GM19043 (cell line): Measurements from ENCODE around the gene ABHD15.

ENCODE experiments used
- ATAC-seq: cut with Tn5 transposase; IDR thresholded peaks from one replicate; pipeline ENCODE4 v1.9.1; 2021; ENCODE audit warnings: low read depth; ENCODE audit not compliant: unreplicated experiment

The ABHD15 gene, protein sequence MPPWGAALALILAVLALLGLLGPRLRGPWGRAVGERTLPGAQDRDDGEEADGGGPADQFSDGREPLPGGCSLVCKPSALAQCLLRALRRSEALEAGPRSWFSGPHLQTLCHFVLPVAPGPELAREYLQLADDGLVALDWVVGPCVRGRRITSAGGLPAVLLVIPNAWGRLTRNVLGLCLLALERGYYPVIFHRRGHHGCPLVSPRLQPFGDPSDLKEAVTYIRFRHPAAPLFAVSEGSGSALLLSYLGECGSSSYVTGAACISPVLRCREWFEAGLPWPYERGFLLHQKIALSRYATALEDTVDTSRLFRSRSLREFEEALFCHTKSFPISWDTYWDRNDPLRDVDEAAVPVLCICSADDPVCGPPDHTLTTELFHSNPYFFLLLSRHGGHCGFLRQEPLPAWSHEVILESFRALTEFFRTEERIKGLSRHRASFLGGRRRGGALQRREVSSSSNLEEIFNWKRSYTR

DNA sequence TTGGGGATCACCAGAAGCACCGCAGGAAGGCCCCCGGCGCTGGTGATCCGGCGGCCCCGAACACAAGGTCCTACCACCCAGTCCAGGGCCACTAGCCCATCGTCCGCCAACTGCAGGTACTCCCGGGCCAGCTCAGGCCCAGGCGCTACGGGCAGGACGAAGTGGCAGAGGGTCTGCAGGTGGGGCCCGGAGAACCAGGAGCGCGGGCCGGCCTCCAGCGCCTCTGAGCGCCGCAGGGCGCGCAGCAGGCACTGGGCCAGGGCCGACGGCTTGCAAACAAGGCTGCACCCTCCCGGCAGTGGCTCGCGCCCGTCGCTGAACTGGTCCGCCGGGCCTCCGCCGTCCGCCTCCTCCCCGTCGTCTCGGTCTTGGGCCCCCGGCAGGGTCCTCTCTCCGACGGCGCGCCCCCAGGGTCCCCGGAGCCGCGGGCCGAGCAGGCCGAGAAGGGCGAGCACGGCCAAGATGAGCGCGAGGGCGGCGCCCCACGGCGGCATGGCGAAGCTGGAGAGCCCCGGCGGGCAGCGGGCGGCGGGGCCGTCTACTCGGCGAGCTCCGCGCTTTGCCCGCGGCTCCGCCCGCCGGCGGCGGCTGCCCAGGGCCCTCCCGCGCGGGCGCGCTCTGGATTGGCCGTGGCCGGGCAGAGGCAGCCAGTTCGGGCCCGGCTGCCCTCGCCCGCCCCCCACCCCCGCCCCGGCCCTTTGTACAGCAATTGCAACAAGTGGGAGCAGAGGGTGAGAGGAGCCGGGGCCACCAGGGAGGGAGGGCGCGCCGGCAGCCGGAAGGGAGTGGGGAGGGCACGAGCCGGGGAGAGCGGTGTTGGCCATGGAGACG, at the start of gene ABHD15:
Gene ABHD15 (minus strand): TSS at position 565 of the 831 bp plus-strand sequence. CDS start 71 bp downstream, at position 494.
- no peak for ATAC-seq

DNA sequence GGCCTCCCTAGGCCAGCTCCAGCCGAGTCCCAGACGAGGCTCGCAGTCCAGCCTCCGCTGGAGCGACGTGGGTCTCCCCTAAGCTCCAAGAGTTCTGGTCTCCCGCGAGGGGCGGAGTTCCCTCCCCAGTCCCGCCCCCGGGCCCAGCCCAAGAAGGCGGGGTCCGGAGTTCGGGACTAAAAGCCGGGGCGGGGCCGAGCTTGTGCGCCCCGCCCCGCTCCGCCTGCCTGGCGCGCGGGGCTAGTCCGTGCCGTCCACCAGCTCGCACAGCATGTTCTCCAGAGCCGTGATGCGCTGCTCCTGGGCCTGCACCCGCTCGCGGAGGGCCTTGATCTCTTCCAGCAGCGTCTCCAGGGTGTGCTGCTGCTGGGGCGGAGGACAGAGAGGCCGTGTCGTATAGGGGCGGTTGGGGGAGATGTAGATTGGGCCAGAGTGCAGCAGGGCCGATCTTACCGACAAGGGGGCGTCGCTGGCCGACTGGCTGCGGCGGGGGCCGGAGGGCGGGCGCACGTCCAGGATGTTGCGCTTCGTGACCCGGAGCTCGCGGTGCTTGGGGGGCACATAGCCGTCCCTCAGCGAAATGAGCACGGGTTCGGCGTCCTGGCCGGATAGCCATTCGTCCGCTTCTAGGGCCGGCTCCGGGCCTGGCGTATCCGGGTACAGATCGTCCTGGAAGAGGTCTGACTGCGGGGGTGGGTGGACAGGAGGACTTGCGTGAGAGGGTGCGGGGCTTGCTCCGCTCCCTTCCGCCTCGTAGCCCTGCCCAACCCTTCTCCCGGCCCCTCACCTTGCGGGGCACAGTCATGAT, 48.9 kb upstream of the ABHD15 start:
- ATAC-seq = no peak

DNA sequence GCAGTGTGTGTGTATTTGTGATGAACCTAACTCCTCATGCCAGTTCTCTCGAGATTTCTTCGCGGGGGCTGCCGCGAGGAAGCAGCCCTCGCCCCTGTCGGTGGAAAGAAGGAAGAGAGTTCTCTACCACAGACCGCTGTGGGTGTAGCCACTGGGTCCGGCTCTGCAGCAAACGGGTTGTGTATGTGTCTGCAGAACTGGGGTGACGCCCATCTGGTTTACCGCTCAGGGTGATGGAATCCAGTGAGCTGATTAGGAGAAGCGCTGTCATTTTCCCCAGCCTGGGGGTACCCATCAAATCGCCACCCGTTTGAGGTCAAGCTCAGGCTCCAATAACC, 48.2 kb upstream of the ABHD15 start:
- no peak for ATAC-seq

DNA sequence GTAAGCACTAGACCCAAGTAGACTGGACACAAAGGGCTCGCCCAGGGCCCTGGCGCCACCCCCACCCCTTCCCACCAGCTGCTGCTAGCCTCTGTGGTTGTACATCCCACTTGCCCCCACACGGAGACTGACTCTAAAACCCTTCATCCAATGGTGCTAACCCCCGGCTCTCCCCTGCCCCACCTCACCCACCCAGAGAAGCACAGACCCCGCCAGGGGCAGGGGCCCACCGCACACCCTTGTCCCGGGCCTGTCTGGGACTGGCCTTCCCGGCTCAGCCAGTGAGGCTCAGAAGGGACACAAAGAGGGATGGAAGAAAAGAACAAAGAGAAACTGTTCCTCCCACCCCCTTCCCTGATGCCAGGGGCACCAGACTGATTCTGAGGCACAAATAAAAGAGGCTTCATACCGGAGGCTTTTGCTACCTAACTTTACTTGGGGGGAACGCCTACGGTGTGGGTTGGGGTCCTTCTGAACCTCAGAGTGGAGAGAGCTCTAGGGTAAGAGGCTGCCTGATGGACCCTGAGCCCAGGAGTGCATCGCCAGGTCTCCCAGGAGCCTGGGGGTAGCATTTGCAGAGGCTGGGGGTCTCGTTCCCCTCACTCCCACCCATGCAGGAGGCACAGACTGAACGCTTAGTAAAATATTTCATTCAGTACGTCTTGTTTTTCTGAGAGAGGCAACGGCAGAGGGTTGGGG, 47.7 kb upstream of the ABHD15 start:
- no peak for ATAC-seq

DNA sequence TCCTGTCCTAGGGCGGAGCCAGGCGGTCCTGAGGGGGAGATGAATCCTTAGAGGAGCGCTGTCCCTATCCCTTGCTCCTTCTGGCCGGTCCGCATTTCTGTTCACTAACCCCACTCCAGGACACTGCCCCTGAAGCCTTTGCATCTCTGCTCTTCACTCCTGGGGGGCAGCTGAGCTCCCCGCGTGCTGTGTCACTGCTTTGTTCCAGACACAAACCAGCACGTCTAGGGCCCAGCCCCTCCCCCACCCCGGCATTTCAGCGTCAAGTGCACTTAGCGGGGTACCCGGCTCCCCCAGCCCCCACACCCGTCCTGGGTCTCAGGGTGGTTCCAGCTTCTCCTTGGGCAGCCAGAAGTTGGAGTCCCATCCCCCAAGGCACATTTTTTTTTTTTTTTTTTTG, 47.0 kb upstream of the ABHD15 start:
- no peak for ATAC-seq

DNA sequence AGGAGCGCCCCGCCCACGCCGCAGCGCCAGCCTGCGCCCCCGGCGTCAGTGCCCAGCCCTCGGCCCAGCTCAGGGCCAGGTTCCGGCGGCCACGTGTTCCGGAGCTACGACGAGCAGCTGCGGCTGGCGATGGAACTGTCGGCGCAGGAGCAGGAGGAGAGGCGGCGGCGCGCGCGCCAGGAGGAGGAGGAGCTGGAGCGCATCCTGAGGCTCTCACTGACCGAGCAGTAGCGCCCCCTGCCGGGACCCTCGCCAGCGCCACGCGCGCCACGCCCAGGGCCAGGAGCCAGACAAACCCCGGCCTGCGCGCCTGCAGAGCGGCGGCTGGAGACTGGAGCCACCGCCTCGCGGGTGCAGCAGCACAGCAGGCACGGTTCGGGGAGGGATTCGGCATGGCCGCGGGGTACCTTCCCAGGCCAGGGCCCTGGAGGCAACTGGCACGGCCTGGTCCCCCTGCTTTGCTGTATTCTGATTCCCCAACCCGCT, 46.6 kb upstream of the ABHD15 start:
- ATAC-seq = no peak

DNA sequence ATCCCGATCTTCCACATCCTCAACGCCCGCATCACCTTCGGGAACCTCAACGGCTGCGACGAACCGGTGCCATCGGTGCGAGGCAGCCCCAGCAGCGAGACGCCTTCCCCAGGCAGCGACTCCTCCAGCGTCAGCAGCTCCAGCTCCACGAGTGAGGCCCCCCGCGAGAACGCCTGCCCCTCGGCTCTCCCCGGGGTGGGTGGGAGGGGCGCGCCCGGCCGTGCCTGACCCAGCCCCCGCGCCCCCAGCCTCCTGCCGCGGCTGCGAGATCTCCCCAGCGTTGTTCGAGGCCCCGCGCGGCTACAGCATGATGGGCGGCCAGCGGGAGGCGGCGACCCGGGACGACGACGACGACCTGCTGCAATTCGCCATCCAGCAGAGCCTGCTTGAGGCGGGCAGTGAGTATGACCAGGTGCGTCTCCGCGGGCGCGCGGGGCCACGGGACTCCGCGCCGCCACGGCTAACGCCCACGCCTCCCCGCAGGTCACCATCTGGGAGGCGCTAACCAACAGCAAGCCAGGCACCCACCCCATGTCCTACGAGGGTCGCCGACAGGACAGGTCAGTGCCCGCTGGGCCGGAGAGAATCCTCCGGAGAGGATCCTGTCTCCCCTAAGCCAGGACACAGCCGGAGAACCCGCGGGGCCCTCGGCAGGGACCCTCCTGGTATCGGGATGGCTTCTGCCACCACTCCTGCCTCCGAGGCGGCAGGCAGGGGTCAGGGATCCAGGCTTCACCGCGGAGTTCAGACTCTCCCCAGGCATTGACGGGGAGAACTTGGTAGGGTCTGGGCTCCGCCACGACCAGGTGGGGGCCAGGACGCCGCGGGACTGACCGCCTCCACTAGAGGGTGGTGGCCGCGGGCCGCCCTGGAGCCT, 45.8 kb upstream of the ABHD15 start:
- ATAC-seq = no peak

DNA sequence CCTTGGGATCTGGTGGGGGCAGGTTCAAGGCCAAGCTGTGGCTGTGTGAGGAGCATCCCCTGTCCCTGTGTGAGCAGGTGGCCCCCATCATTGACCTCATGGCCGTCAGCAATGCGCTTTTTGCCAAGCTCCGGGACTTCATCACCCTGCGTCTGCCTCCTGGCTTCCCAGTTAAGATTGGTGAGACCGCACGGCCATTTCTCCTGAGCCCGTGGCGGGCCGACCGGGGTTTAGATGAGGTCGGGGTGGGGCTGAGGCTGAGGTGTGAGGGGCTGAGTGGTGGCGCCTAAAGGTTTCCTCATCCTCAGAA, 45.2 kb upstream of the ABHD15 start:
- ATAC-seq = no peak

DNA sequence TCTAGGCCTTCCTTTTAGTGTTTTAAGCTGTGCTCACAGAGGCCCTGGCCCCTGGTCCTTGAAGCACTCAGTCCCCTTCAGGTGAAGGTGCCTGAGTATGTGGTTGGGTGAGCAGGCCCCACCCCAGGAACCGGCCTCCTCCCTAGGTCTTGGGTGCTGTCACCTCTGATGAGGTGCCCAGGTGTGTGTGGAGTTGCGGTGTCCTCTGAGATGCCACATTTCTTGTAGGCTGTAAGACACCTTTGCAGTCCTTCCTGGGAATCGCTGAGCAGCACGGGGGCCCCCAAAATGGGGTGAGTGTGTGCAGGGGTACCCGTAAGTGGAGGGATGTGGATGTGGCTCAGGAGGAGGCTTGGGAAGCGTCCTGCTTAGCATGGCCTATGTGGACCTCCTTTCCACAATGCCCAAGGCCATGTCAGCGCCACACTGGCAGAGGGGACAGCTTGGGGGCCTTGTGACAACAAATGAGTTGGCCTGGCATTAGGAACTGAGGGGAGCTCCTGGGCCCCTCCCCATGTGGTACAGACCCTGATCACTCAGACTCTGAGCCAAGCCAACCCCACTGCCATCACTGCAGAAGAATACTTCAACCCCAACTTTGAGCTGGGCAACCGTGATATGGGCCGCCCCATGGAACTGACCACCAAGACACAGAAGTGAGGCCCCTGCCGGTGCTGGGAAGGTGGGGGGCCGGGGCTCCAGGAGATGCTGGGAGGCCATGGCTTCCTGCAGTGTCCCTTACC, 44.7 kb upstream of the ABHD15 start:
- ATAC-seq = no peak

DNA sequence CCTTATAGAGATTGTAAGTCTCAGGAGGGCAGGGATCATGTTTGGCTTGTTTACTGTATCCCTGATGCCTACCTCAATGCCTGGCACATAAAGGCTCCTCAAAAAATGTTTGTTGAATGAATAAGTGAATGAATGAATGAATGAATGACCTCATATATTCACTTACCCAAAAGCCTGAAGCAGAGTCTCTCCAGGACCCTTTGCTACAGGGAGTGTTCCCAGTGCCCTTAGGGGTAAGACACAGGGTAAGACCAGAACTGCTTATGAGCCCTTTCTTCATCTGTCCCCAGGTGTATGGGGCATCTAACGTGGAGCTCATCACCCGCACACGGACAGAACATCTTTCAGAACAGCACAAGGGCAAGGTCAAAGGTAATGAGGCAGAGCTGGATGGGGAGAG, 43.6 kb upstream of the ABHD15 start:
- no peak for ATAC-seq

DNA sequence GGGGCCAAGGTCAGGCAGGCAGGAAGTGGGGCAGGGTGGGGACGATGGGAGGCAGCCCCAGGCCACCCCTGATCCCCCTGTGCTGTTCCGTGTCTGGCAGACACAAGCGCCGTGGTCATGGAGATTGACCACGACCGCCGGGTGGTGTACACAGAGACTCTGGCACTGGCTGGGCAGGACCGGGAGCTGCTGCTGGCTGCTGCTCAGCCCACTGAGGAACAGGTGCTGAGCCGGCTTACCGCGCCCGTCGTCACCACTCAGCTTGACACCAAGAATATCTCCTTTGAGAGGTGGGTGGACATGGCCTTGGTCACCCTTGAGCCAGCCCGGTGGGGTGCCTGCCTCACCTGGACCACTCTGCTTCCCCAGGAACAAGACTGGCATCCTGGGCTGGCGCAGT, 42.1 kb upstream of the ABHD15 start:
- no peak for ATAC-seq

DNA sequence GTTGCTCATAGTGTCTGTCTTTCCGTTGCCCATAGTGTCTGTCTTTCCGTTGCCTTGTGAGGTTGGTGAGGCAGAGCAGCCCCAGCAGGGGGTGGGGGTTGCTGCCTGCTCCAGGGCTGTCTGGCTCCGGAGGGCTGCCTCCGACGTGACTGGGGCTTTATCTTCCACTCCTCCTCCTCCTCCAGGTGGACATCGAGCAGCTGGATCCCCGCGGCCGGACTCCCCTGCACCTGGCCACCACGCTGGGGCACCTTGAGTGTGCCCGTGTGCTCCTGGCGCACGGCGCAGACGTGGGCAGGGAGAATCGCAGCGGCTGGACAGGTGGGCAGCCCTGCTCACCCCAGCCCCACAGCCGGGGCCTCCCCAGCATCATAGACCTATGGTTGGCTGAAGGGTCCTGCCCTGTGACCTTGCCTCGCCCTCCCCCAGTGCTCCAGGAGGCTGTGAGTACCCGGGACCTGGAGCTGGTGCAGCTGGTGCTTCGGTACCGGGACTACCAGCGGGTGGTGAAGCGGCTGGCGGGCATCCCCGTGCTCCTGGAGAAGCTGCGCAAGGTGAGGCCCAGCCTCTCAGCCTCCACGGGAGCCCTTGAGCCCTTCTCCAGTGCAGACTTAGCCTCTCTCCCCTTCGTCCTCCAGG, 40.8 kb upstream of the ABHD15 start:
- ATAC-seq = no peak

DNA sequence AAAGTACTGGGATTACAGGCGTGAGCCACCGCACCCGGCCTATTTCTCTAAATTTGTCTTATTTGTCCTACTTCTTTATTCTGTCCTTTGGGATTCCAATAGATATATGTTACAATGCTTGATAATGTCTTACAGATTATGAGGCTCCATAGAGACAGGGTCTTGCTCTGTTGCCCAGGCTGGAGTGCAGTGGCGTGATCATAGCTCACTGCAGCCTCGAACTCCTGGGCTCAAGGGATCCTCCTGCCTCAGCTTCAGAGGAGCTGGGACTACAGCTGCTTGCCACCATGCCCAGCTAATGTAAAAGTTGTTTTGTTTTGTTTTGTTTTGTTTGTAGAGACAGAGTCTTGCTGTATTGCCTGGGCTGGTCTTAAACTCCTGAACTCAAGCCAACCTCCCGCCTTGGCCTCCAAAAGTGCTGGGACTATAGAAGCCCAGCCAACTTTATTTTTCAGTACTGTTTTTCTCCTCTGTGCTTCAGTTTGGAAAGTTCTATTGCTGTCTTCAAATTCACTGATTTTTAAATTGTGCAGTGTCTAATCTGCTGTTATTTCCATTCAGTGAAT, 36.4 kb upstream of the ABHD15 start:
- no peak for ATAC-seq

DNA sequence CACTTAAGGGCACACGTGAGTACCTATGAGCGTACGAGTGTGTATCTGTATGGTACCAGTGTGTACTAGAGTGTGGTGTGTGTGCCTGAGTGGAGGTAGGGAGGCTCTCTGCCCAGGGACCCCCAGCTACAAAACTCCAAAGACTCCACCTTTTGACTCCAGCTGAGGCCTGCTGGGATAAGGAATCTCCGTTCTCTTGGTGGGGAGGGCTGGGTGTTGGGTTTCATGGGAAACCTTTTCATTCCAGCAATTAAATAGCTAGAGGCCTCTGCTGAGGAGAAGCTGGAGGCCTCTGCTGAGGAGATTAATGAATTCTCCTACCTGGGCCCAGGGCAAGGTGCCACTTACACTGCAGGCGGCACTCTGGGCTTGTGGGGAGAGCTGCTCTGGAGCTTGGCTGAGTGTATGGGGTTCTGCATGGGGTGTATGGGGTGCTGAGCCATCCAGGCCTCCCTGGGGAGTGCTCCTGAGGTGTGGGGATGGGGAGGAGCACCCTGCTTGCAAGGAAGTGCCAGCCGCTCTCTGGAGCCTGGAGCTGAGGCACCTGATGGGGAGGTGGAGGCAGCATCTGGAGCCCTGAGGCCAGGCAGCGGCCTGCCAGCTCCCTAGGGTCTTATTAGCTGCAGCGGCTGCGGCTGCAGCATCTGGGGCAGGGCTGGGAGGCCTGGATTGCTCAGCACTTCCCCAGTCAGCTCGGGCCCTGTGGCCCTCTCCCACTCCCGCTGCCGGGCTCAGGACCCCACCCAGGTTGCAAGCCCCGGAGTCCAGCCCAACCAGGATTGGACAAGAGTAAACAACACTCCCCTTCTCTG, 30.7 kb upstream of the ABHD15 start:
- ATAC-seq = no peak

DNA sequence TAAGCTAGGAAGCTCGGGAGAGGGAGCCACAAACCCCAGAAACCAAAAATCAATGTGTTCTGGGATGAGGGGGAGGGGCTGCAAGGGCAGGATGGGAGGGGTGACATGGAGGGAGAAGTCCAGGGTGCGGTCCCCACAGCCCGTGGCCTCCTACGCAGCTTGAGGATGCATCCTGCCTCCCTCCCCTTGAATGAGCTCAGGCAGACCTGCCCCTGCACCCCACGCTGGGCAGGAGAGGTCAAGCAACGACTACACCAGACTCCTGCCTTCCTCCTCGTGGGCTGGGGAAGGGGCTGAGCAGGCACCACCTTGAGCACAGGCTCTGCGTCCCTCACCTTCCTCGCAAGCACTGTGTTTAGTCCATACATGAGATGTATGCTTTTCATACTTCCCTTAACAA, 30.0 kb upstream of the ABHD15 start:
- no peak for ATAC-seq

DNA sequence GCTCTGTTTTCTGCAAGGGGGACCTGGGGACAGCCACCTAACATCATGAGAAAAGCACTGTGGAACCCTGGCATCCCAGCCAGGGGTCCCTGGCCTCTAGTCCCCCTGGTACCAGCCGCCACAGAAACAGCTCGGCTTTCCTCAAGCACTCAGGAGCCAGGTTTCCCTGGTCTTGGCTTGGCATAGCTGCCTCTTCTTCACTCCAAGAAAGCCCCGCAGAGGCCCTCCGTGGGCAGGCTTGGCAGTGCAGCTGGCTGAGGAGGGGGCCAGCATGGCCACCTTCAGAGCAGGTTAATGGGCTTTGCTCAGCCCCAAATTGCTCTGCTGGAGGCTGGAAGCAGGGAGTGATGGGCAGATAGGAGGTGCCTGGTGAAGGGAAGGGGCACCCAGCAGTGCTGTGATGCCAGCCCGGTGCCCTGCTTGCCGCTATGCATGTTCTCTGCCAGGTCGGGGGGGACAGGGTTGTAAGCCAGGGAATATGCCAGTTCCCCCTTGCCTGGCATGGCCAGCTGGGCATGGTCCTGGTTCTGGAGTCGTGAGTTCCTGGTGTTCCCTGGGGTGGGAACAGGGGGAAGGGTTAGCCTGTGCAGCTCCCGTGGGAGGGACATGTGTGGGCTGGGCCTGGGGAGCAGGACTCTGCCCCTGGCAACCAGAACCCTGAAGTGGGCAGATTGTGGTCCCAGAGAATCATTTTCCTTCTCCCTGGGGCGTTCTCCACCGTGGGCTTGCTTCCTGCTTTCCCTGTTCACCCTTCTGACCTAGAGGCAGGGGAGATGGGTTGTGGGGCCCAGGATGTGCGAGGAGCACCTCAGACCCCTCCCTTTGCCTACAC, 29.3 kb upstream of the ABHD15 start:
- no peak for ATAC-seq
